Cardiac muscle cell (in vitro differentiated cells and primary cell): ENCODE results near the gene SIRPB1. TPM values are rescaled to one million over a fixed set of nuclear protein-coding genes. Genes with fewer than 3 reads are reported as not detected.
"Not testable (repeated sequence)": the region's sequence is repeated elsewhere in the genome, so short reads cannot be mapped to it uniquely, and the experiment has no call there.

Experiments used
- DNase-seq, 2 donors: peaks; one replicate each; pipeline versions ENCODE4 v3.0.0 to v3.0.0-alpha.2; 2010 to 2017; ENCODE audit warnings: low read depth in 1 of 2, low spot score in 1 of 2
- H3K27ac ChIP-seq: fragments of 200-600 bp; sonication (generic); 2 replicates; pipeline ENCODE4 v1.5.1; 2016
- H3K27me3 ChIP-seq: fragments of 200-600 bp; sonication (generic); 2 replicates; pipeline ENCODE4 v1.6.0; 2016; ENCODE audit warnings: control low read depth
- H3K36me3 ChIP-seq: fragments of 200-600 bp; sonication (generic); 2 replicates; pipeline ENCODE4 v1.5.1; 2016; ENCODE audit warnings: control low read depth
- H3K4me1 ChIP-seq: fragments of 200-600 bp; sonication (generic); 2 replicates; pipeline ENCODE4 v1.8.1; 2017; ENCODE audit warnings: low read depth, mild to moderate bottlenecking, mixed run types
- H3K4me3 ChIP-seq: fragments of 200-600 bp; sonication (generic); 2 replicates; pipeline ENCODE4 v1.5.1; 2016; ENCODE audit warnings: mild to moderate bottlenecking
- H3K9me3 ChIP-seq: fragments of 200-600 bp; sonication (generic); 2 replicates; pipeline ENCODE4 v1.5.1; 2017; ENCODE audit warnings: low read depth, mild to moderate bottlenecking, control low read depth
- polyA plus RNA-seq: library from polyadenylated mRNA; unstranded; fragments of >200 nt; fragmentation: Nextera tagmentation; extraction: Ambion mirVana; gene quantifications from 2 replicates; pipeline ENCODE4 v1.2.1, GENCODE V29; 2016
- total RNA-seq: library from RNA; depleted of rRNA; stranded (reverse); fragments of >200 nt; gene quantifications from 2 replicates; pipeline ENCODE4 v1.2.3, GENCODE V29; 2016
- TF ChIP-seq, protein P1 (sequence below): IDR thresholded peaks from 2 replicates; pipeline ENCODE4 v1.5.1; 2012; ENCODE audit warnings: low read depth, mild to moderate bottlenecking, low read length

Gene SIRPB1
- total and polyA plus RNA-seq, 2 experiments from 2014 or later = not detected

DNA sequence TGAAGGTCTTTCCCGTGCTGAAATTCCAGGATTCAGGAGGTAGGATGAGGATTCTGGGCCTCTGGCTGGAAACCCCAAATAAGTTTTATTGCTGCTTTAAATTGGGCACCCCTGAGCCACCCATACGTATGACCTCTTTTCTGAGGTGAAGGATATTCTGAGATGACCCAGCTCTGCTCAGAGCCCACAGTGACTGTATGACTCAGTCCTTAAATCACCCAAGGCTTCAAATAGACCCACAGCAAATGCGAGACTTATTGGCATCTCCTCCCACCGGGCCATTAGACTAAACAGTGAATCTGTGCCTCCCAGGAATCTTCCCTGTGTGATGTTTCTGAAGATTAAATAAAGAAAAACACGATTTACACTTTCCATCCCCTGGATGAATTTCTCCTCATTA lies 28.3 kb upstream of the SIRPB1 start:
- Histone ChIP-seq H3K4me1 (no peaks in the 10 kb centered on the region), H3K27me3 (no peaks in the 10 kb centered on the region), H3K4me3 (no peak overlapping the region), H3K27ac (no peak overlapping the region), H3K36me3 (no peaks in the 10 kb centered on the region), H3K9me3 (no peaks in the 10 kb centered on the region)
- TF ChIP-seq, protein P1, sequence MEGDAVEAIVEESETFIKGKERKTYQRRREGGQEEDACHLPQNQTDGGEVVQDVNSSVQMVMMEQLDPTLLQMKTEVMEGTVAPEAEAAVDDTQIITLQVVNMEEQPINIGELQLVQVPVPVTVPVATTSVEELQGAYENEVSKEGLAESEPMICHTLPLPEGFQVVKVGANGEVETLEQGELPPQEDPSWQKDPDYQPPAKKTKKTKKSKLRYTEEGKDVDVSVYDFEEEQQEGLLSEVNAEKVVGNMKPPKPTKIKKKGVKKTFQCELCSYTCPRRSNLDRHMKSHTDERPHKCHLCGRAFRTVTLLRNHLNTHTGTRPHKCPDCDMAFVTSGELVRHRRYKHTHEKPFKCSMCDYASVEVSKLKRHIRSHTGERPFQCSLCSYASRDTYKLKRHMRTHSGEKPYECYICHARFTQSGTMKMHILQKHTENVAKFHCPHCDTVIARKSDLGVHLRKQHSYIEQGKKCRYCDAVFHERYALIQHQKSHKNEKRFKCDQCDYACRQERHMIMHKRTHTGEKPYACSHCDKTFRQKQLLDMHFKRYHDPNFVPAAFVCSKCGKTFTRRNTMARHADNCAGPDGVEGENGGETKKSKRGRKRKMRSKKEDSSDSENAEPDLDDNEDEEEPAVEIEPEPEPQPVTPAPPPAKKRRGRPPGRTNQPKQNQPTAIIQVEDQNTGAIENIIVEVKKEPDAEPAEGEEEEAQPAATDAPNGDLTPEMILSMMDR = no peak
- DNase-seq = no peak

DNA sequence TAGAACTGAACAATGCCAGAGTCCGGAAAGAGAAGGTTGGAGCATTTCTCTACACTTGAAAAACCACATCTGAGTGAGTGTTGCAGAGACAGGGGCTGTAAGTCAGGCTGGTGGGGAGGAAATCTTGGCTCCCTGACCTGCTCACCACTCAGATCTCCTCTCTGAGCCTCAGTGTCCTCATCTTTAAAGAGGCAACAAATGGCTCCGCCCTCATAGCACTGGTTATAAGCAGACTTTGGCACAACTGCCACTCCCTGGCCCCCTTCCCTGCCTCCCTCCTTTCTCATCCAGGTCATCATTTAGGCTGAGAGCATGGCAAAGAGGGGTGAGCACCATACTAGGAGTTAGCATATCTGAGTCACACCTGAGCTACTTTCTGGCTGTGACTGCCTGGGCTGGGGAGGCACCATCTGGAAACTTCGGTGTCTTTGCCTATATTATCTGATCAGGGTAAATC lies 27.2 kb upstream of the SIRPB1 start:
- Histone ChIP-seq H3K27me3 (no peaks in the 10 kb centered on the region), H3K4me1 (no peaks in the 10 kb centered on the region), H3K27ac (no peak overlapping the region), H3K9me3 (no peaks in the 10 kb centered on the region), H3K4me3 (no peak overlapping the region), H3K36me3 (no peaks in the 10 kb centered on the region)
- DNase-seq = no peak
- TF ChIP-seq, protein P1 = no peak

DNA sequence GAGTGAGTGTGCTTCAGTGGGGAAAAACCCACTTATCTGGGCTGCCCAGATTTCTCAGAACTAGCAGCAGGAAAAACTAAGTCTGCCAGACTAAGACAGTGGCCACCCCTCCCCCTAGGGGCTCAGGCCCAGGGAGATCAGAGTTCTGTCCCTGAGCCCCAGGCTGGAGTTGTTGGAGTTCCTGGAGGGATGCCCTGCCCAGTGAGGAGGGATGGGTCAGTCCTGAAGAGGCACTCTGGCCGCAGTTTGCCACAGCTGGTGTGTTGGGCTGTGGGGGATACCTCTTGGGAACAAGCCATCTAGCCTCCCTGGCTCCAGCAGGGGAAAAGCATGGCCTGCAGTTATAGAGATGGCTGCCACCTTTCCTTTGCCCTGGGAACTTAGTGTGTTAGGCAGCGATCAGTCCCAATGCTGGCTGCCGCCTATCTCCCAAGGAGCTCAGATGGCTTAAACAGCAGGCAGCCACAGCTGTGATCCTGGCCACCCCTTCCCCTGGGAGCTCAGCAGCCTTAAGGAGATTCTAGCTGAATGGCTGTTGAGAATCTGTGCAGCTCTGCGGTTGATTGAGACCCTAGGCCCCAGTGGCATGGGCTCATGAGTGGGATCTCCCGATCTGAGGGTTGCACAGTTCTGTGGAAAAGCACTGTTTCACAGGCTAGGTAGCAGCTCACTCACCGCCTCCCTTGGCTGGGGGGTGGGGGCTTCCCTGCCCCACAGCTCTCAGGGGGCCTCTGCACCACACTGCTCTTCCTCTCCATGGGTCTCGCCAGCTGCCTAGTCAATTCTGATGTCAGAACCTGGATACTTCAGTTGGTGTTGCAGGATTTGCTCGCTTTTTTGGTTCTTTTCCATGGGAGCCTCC lies 24.5 kb upstream of the SIRPB1 start:
- Histone ChIP-seq H3K27me3 (no peaks in the 10 kb centered on the region), H3K27ac (no peak overlapping the region), H3K4me1 (no peaks in the 10 kb centered on the region), H3K9me3 (no peaks in the 10 kb centered on the region), H3K4me3 (no peak overlapping the region), H3K36me3 (no peaks in the 10 kb centered on the region)
- TF ChIP-seq, protein P1 = no peak
- no peak for DNase-seq

DNA sequence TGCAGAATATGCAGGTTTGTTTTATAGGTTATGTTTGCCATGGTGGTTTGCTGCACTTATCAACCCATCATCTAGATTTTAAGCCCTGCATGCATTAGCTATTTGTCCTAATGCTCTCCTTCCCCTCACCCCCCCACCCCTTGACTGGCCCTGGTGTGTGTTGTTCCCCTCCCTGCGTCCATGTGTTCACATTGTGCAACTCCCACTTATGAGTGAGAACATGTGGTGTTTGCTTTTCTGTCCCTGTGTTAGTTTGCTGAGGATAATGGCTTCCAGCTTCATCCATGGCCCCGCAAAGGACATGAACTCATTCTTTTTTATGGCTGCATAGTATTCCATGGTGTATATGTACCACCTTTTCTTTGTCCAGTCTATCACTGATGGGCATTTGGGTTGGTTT lies 18.8 kb upstream of the SIRPB1 start:
- H3K36me3 ChIP-seq, H3K27ac ChIP-seq, H3K27me3 ChIP-seq, H3K4me3 ChIP-seq, DNase-seq, H3K4me1 ChIP-seq, H3K9me3 ChIP-seq: not testable (repeated sequence)

DNA sequence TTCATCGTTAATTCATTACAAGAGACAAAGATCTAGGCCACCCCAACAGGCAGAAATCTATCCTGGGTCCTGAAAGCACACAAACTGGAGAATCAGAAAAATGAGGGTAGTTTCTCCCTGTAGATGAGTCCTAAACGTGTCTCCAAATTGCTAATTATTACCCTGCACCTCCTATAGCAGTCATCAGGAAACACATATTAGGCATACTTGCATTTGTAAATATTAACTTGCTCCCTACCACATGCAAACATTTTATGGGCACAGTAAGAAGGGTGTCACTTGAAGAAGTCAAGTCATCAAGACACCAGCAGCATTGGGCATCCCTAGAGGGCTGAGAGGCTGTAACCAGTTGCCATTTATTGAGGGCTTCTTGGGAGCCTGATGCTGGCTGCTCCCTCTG lies 17.9 kb upstream of the SIRPB1 start:
- H3K27ac ChIP-seq = no peak overlapping the region
- H3K4me1 ChIP-seq = no peaks in the 10 kb centered on the region
- H3K4me3 ChIP-seq = no peak overlapping the region
- no peaks in the 10 kb centered on the region for H3K36me3 ChIP-seq
- no peak for DNase-seq
- TF ChIP-seq, protein P1 = no peak
- H3K27me3 ChIP-seq = no peaks in the 10 kb centered on the region
- H3K9me3 ChIP-seq = no peaks in the 10 kb centered on the region

DNA sequence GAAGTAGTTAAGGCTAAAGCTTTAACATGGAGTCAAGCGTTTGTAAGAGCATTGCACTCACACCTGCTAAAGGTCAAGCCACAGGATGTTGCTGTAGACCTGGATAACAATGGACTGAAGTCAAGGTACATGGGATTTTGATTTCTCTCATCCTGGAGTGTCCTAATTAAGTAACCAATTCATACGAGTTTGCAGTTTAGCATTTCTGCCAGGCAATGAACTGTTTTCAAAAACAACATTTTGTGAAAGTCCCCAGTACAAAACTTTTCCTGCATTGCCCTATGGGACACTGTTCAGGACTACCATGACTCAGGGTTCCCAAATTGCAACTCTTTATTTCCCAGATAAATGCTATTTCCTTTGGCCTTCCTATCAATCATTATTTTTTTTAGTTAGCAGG lies 17.4 kb upstream of the SIRPB1 start:
- H3K4me1 ChIP-seq = no peaks in the 10 kb centered on the region
- TF ChIP-seq, protein P1 = no peak
- no peaks in the 10 kb centered on the region for H3K9me3 ChIP-seq
- H3K36me3 ChIP-seq = no peaks in the 10 kb centered on the region
- DNase-seq = no peak
- H3K27me3 ChIP-seq = no peaks in the 10 kb centered on the region
- H3K4me3 ChIP-seq = no peak overlapping the region
- no peak overlapping the region for H3K27ac ChIP-seq
